HG03280 (cell line): ENCODE data around the gene PISD.
"Not testable (repeated sequence)": the region's sequence is repeated elsewhere in the genome, so short reads cannot be mapped to it uniquely, and the experiment has no call there.

ENCODE experiments used
- ATAC-seq: cut with Tn5 transposase; IDR thresholded peaks from one replicate; pipeline ENCODE4 v1.9.1; 2021; ENCODE audit warnings: mild to moderate bottlenecking, moderate library complexity; ENCODE audit not compliant: unreplicated experiment

PISD gene

GRCh38 chr22:31661851-31662667 is at the start of gene PISD:
PISD (minus strand) TSS chr22:31662215; CDS start chr22:31662208, 7 bp downstream.
- peak; percentile 88 for ATAC-seq

GRCh38 chr22:31711226-31711625 is 49.2 kb upstream of the PISD start:
- not testable (repeated sequence) for ATAC-seq

GRCh38 chr22:31707519-31707918 is 45.5 kb upstream of the PISD start:
- no peak for ATAC-seq

- no peak for ATAC-seq
These were observed 33.4 kb upstream of the PISD start for GRCh38 chr22:31695423-31695822.

- not testable (repeated sequence) for ATAC-seq
These were observed 32.0 kb upstream of the PISD start for GRCh38 chr22:31694046-31694445.

- ATAC-seq, result no peak
These were observed 30.3 kb upstream of the PISD start for GRCh38 chr22:31692186-31692886.

- no peak for ATAC-seq
These were observed 29.4 kb upstream of the PISD start for GRCh38 chr22:31691408-31691807.

- ATAC-seq, result no peak
These were observed 21.4 kb upstream of the PISD start for GRCh38 chr22:31683181-31684105.

GRCh38 chr22:31682751-31683150 is 20.7 kb upstream of the PISD start:
- no peak for ATAC-seq

- ATAC-seq, result no peak
These were observed 19.6 kb upstream of the PISD start for GRCh38 chr22:31681349-31682345.

- no peak for ATAC-seq
These were observed 18.9 kb upstream of the PISD start for GRCh38 chr22:31680861-31681341.

GRCh38 chr22:31678748-31679147 is 16.7 kb upstream of the PISD start:
- no peak for ATAC-seq

- ATAC-seq, result peak; percentile 91
These were observed 14.7 kb upstream of the PISD start for GRCh38 chr22:31676700-31677099.

- ATAC-seq, result not testable (repeated sequence)
These were observed 12.2 kb upstream of the PISD start for GRCh38 chr22:31674219-31674618.

- ATAC-seq, result not testable (repeated sequence)
These were observed 6.8 kb upstream of the PISD start for GRCh38 chr22:31668849-31669248.

- ATAC-seq, result no peak
These were observed 638 bp upstream of the PISD start for GRCh38 chr22:31662668-31663037.

GRCh38 chr22:31660860-31661341 is 1.1 kb downstream of the PISD start:
- ATAC-seq, result not testable (repeated sequence)

- no peak for ATAC-seq
These were observed 2.8 kb downstream of the PISD start for GRCh38 chr22:31659246-31659645.

- ATAC-seq, result no peak
These were observed 7.6 kb downstream of the PISD start for GRCh38 chr22:31654408-31654807.

GRCh38 chr22:31653944-31654343 is 8.1 kb downstream of the PISD start:
- no peak for ATAC-seq
